Activated B cell treated with CpG ODN at 0.5 μM for 24 hours (primary cell): ENCODE data around the gene MTPN. TPM values are rescaled to one million over a fixed set of nuclear protein-coding genes. Genes with fewer than 3 reads are reported as not detected.
A peak's percentile ranks its signal among the peaks of the same experiment; 100 is the strongest.

ENCODE experiments used
- ATAC-seq: fragments of 200-7000 bp; cut with Tn5 transposase; one replicate; pipeline ENCODE4 v1.10.0; 2021; ENCODE audit warnings: low read depth, mild to moderate bottlenecking, moderate library complexity
- CTCF ChIA-PET: fragments of 350-600 bp; sonication (Branson Sonifier 250); formaldehyde crosslinking; loops from one replicate; lab custom pipeline; 2021; ENCODE audit warnings: antibody characterized with exemption; lab: Charles Lee
- POLR2A ChIA-PET: fragments of 350-600 bp; sonication (Branson Sonifier 250); formaldehyde crosslinking; loops from one replicate; lab custom pipeline; 2021; ENCODE audit warnings: antibody characterized with exemption; lab: Charles Lee
- DNase-seq: peaks from one replicate; pipeline ENCODE4 v3.0.0; 2022
- H3K27ac Mint-ChIP-seq: one replicate; pipeline ENCODE4 v1.8.0; 2020; ENCODE audit warnings: mixed read lengths
- H3K27me3 Mint-ChIP-seq: one replicate; pipeline ENCODE4 v1.8.0; 2021; ENCODE audit warnings: mixed read lengths
- H3K36me3 Mint-ChIP-seq: one replicate; pipeline ENCODE4 v1.8.0; 2021; ENCODE audit warnings: low read depth, mixed read lengths
- H3K4me1 Mint-ChIP-seq: one replicate; pipeline ENCODE4 v1.8.0; 2021; ENCODE audit warnings: mixed read lengths
- H3K4me3 Mint-ChIP-seq: one replicate; pipeline ENCODE4 v1.8.0; 2020; ENCODE audit warnings: mild to moderate bottlenecking, mixed read lengths
- H3K9me3 Mint-ChIP-seq: one replicate; pipeline ENCODE4 v1.8.0; 2020; ENCODE audit warnings: mixed read lengths
- intact Hi-C: fragments of 100-400 bp; cut with micrococcal nuclease; formaldehyde crosslinking; loops from one replicate; pipeline ENCODE4 v1.15.1; 2024
- total RNA-seq: library from RNA; stranded (reverse); gene quantifications from 2 replicates; pipeline ENCODE4 v1.2.3, GENCODE V29; 2022
- TF ChIP-seq, protein P1 (sequence below): fragments of 200-600 bp; IDR thresholded peaks from one replicate; pipeline ENCODE4 v1.8.0; 2022; ENCODE audit warnings: antibody characterized with exemption, mild to moderate bottlenecking

The MTPN gene
- total RNA-seq, 1 donor from 2014 or later, result 137 TPM

GRCh38 chr7:135936497-135937217 lies 40.5 kb downstream of the MTPN start:
- H3K9me3 Mint-ChIP-seq, result no peaks in the 10 kb centered on the region
- intact Hi-C loops, result loop anchor here (5.0 kb wide), 1 partner anchor 36 kb away; no protein-coding TSS in a partner anchor
- H3K4me1 Mint-ChIP-seq, result peaks cover 74% of the 10 kb centered on the region
- no peaks in the 10 kb centered on the region for H3K27me3 Mint-ChIP-seq
- ChIA-PET CTCF (no interaction called here), POLR2A (no interaction called here)
- no peak for ATAC-seq
- peaks cover 57% of the 10 kb centered on the region for H3K36me3 Mint-ChIP-seq
- DNase-seq, result no peak
- H3K4me3 Mint-ChIP-seq, result no peak overlapping the region
- no peak overlapping the region for H3K27ac Mint-ChIP-seq
- TF ChIP-seq, protein P1, sequence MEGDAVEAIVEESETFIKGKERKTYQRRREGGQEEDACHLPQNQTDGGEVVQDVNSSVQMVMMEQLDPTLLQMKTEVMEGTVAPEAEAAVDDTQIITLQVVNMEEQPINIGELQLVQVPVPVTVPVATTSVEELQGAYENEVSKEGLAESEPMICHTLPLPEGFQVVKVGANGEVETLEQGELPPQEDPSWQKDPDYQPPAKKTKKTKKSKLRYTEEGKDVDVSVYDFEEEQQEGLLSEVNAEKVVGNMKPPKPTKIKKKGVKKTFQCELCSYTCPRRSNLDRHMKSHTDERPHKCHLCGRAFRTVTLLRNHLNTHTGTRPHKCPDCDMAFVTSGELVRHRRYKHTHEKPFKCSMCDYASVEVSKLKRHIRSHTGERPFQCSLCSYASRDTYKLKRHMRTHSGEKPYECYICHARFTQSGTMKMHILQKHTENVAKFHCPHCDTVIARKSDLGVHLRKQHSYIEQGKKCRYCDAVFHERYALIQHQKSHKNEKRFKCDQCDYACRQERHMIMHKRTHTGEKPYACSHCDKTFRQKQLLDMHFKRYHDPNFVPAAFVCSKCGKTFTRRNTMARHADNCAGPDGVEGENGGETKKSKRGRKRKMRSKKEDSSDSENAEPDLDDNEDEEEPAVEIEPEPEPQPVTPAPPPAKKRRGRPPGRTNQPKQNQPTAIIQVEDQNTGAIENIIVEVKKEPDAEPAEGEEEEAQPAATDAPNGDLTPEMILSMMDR, result no peak

DNA sequence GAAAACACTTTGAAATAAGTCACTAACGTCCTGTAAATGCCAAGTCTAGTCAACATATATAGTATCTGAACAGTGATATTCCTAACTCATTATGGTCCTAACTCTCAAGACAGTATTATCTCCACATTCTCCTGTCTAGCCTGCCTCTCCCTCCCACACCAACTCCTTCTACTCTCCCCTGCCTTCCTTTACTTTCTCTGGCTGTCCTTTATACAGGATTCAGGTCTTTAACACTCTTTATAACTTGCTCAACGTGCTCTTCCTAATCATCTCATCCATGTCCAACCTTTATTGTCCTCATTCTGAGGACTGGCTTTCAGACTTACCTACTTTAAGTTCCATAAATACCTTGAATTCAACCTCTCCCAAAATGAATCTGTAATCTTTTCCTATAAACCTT lies 42.5 kb downstream of the MTPN start:
- Mint-ChIP-seq H3K27ac (peak overlapping the region; percentile 11), H3K36me3 (peaks cover 59% of the 10 kb centered on the region), H3K27me3 (no peaks in the 10 kb centered on the region), H3K9me3 (no peaks in the 10 kb centered on the region), H3K4me1 (peaks cover 72% of the 10 kb centered on the region), H3K4me3 (no peak overlapping the region)
- ChIA-PET POLR2A (no interaction called here), CTCF (no interaction called here)
- no peak for ATAC-seq
- DNase-seq, result no peak
- intact Hi-C loops, result loop anchor here (5.0 kb wide), 1 partner anchor 38 kb away; no protein-coding TSS in a partner anchor
- TF ChIP-seq, protein P1, result no peak

- H3K9me3 Mint-ChIP-seq, result no peaks in the 10 kb centered on the region
- intact Hi-C loops, result no loop called here
- TF ChIP-seq, protein P1, result no peak
- no peaks in the 10 kb centered on the region for H3K27me3 Mint-ChIP-seq
- peaks cover 60% of the 10 kb centered on the region for H3K36me3 Mint-ChIP-seq
- CTCF ChIA-PET, result no interaction called here
- H3K4me3 Mint-ChIP-seq, result no peak overlapping the region
- H3K27ac Mint-ChIP-seq, result peak overlapping the region; percentile 76
- POLR2A ChIA-PET, result no interaction called here
- H3K4me1 Mint-ChIP-seq, result peaks cover 68% of the 10 kb centered on the region
- DNase-seq (no peak), ATAC-seq (no peak)
These were observed 43.5 kb downstream of the MTPN start for GRCh38 chr7:135933509-135934188.

GRCh38 chr7:135932131-135932530 lies 45.0 kb downstream of the MTPN start:
- Mint-ChIP-seq H3K4me1 (peaks cover 55% of the 10 kb centered on the region), H3K9me3 (no peaks in the 10 kb centered on the region), H3K36me3 (peaks cover 63% of the 10 kb centered on the region), H3K27me3 (no peaks in the 10 kb centered on the region), H3K4me3 (no peak overlapping the region), H3K27ac (peak overlapping the region; percentile 21)
- intact Hi-C loops, result no loop called here
- CTCF ChIA-PET, result no interaction called here
- no peak for DNase-seq
- TF ChIP-seq, protein P1, result no peak
- ATAC-seq, result no peak
- POLR2A ChIA-PET, result no interaction called here
